Type B pancreatic cell (in vitro differentiated cells): ENCODE results near the gene YIPF1. TPM values are rescaled to one million over a fixed set of nuclear protein-coding genes. Genes with fewer than 3 reads are reported as not detected.
A peak's percentile ranks its signal among the peaks of the same experiment; 100 is the strongest.
"Not testable (repeated sequence)": the region's sequence is repeated elsewhere in the genome, so short reads cannot be mapped to it uniquely, and the experiment has no call there.

Experiments
- DNase-seq: peaks from one replicate; pipeline ENCODE4 v3.0.0; 2021; ENCODE audit warnings: mixed read lengths; ENCODE audit not compliant: unreplicated experiment; ENCODE audit errors: extremely low spot score
- H3K27ac Mint-ChIP-seq: 2 replicates; pipeline ENCODE4 v1.8.0; 2021; ENCODE audit warnings: mild to moderate bottlenecking, mixed read lengths
- H3K27me3 Mint-ChIP-seq: 2 replicates; pipeline ENCODE4 v1.8.0; 2021; ENCODE audit warnings: mixed read lengths
- H3K36me3 Mint-ChIP-seq: 2 replicates; pipeline ENCODE4 v1.8.0; 2021; ENCODE audit warnings: mixed read lengths
- H3K4me1 Mint-ChIP-seq: one replicate; pipeline ENCODE4 v1.8.0; 2021; ENCODE audit warnings: mixed read lengths; ENCODE audit not compliant: unreplicated experiment
- H3K4me3 Mint-ChIP-seq: 2 replicates; pipeline ENCODE4 v1.8.0; 2021; ENCODE audit warnings: mild to moderate bottlenecking, mixed read lengths
- H3K9me3 Mint-ChIP-seq: 2 replicates; pipeline ENCODE4 v1.8.0; 2021; ENCODE audit warnings: mixed read lengths
- CTCF ChIP-seq: fragments of 200-600 bp; sonication (generic); conservative IDR thresholded peaks from 2 replicates; pipeline ENCODE4 v1.5.0; 2021; ENCODE audit warnings: antibody characterized with exemption, mild to moderate bottlenecking
- total RNA-seq: library from RNA; stranded (reverse); gene quantifications from 2 replicates; pipeline ENCODE4 v1.2.1, GENCODE V29; 2021; ENCODE audit warnings: low replicate concordance

The YIPF1 gene
- total RNA-seq, 1 donor from 2014 or later, result 30.2 TPM

- Mint-ChIP-seq H3K9me3 (no peaks in the 10 kb centered on the region), H3K27ac (peak overlapping the region; percentile 93), H3K36me3 (no peaks in the 10 kb centered on the region), H3K4me1 (peaks cover 23% of the 10 kb centered on the region), H3K27me3 (no peaks in the 10 kb centered on the region), H3K4me3 (peak overlapping the region; percentile 97)
- DNase-seq, result no peak
- TF ChIP-seq CTCF, result no peak
These were observed 935 bp upstream of the YIPF1 start for GRCh38 chr1:53890522-53890941.

- Mint-ChIP-seq H3K9me3 (no peaks in the 10 kb centered on the region), H3K4me3 (peak overlapping the region; percentile 97), H3K4me1 (peaks cover 16% of the 10 kb centered on the region), H3K36me3 (no peaks in the 10 kb centered on the region), H3K27ac (peak overlapping the region; percentile 93), H3K27me3 (no peaks in the 10 kb centered on the region)
- no peak for TF ChIP-seq CTCF
- no peak for DNase-seq
These were observed 916 bp downstream of the YIPF1 start for GRCh38 chr1:53888681-53889080.

- H3K27ac Mint-ChIP-seq, H3K27me3 Mint-ChIP-seq, H3K9me3 Mint-ChIP-seq, H3K4me1 Mint-ChIP-seq, H3K4me3 Mint-ChIP-seq, DNase-seq: not testable (repeated sequence)
- H3K36me3 Mint-ChIP-seq, result peaks cover 14% of the 10 kb centered on the region
These were observed 6.0 kb downstream of the YIPF1 start for GRCh38 chr1:53883600-53883999.

- not testable (repeated sequence) for H3K27me3 Mint-ChIP-seq, H3K9me3 Mint-ChIP-seq, H3K27ac Mint-ChIP-seq, DNase-seq, H3K4me3 Mint-ChIP-seq, H3K4me1 Mint-ChIP-seq
- peaks cover 14% of the 10 kb centered on the region for H3K36me3 Mint-ChIP-seq
These were observed 7.7 kb downstream of the YIPF1 start for GRCh38 chr1:53881853-53882252.

- peak; percentile 77 for TF ChIP-seq CTCF
- Mint-ChIP-seq H3K4me1 (no peaks in the 10 kb centered on the region), H3K27ac (no peak overlapping the region), H3K4me3 (no peak overlapping the region), H3K36me3 (peaks cover 14% of the 10 kb centered on the region), H3K27me3 (no peaks in the 10 kb centered on the region), H3K9me3 (no peaks in the 10 kb centered on the region)
- DNase-seq, result no peak
These were observed 11.0 kb downstream of the YIPF1 start for GRCh38 chr1:53878492-53879105.

- not testable (repeated sequence) for H3K4me3 Mint-ChIP-seq, H3K36me3 Mint-ChIP-seq, DNase-seq, H3K27ac Mint-ChIP-seq, H3K27me3 Mint-ChIP-seq, H3K4me1 Mint-ChIP-seq, H3K9me3 Mint-ChIP-seq
These were observed 14.4 kb downstream of the YIPF1 start for GRCh38 chr1:53875150-53875549.

GRCh38 chr1:53871773-53872484 lies 17.7 kb downstream of the YIPF1 start:
- Mint-ChIP-seq H3K27ac (no peak overlapping the region), H3K4me3 (no peak overlapping the region), H3K27me3 (no peaks in the 10 kb centered on the region), H3K4me1 (no peaks in the 10 kb centered on the region), H3K36me3 (peaks cover 14% of the 10 kb centered on the region), H3K9me3 (no peaks in the 10 kb centered on the region)
- TF ChIP-seq CTCF, result no peak
- DNase-seq, result no peak
